Measurements from ENCODE around the gene KRTDAP. TPM values are rescaled to one million over a fixed set of nuclear protein-coding genes. Genes with fewer than 3 reads are reported as not detected.

KRTDAP gene
- total RNA-seq, 4 donors from 2014 or later, result 2.7 TPM; not detected in 3

- intact Hi-C loops (cut with DNase I), result no loop called here
- Histone ChIP-seq H3K27ac (no peak overlapping the region), H3K4me1 (peaks cover 21 to 31% of the 10 kb centered on the region in 2 donors), H3K4me3 (replicated peaks in 1 of 3) (no peak overlapping the region), H3K9me3 (no peaks in the 10 kb centered on the region), H3K27me3 (no peaks in the 10 kb centered on the region), H3K36me3 (no peaks in the 10 kb centered on the region)
- TF ChIP-seq POLR2A (IDR thresholded peaks at IDR 0.05), result no peak
- TF ChIP-seq, protein P1, sequence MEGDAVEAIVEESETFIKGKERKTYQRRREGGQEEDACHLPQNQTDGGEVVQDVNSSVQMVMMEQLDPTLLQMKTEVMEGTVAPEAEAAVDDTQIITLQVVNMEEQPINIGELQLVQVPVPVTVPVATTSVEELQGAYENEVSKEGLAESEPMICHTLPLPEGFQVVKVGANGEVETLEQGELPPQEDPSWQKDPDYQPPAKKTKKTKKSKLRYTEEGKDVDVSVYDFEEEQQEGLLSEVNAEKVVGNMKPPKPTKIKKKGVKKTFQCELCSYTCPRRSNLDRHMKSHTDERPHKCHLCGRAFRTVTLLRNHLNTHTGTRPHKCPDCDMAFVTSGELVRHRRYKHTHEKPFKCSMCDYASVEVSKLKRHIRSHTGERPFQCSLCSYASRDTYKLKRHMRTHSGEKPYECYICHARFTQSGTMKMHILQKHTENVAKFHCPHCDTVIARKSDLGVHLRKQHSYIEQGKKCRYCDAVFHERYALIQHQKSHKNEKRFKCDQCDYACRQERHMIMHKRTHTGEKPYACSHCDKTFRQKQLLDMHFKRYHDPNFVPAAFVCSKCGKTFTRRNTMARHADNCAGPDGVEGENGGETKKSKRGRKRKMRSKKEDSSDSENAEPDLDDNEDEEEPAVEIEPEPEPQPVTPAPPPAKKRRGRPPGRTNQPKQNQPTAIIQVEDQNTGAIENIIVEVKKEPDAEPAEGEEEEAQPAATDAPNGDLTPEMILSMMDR (IDR thresholded peaks at IDR 0.05), result no peak
- DNase-seq, result no peak
- WGBS, 2 donors, result 70 to 80% methylated on average over 5 of the region's 5 CpGs
Measured at GRCh38 chr19:35457173-35457572, 33.1 kb downstream of the KRTDAP start.

- H3K9me3 ChIP-seq, result no peaks in the 10 kb centered on the region
- no peaks in the 10 kb centered on the region for H3K36me3 ChIP-seq
- no peak overlapping the region for H3K4me3 ChIP-seq (replicated peaks in 1 of 3)
- peaks cover 12 to 21% of the 10 kb centered on the region in 2 donors for H3K4me1 ChIP-seq
- intact Hi-C loops (cut with DNase I), result no loop called here
- no peak for DNase-seq
- H3K27ac ChIP-seq, result no peak overlapping the region
- TF ChIP-seq POLR2A (IDR thresholded peaks at IDR 0.05), result no peak
- TF ChIP-seq, protein P1 (IDR thresholded peaks at IDR 0.05), result no peak
- WGBS, 2 donors, result 75 to 78% methylated on average over 3 of the region's 3 CpGs
- H3K27me3 ChIP-seq, result no peaks in the 10 kb centered on the region
Measured at GRCh38 chr19:35455616-35456201, 34.6 kb downstream of the KRTDAP start.

DNA sequence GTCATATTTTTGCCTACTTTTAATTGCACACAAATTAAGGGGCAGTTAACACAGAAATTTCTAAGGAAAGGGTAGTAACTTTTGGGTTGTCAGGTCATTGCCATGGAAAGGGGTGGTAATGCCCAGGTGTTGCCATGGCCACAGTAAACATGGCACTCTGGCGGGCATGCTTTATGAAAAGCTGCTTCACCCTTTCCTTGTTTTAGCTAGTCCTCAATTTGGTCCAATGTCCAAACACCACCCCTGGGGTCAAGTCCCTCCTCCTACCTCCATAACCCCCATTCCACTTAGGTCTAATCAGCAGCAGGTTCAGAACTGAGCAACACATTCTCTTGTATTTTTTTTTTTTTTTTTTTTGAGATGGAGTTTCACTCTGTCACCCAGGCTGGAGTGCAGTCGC is 35.6 kb downstream of the KRTDAP start:
- WGBS, 2 donors, result 81 to 89% methylated on average over 2 of the region's 2 CpGs
- TF ChIP-seq POLR2A (IDR thresholded peaks at IDR 0.05), result no peak
- TF ChIP-seq, protein P1 (IDR thresholded peaks at IDR 0.05), result no peak
- Histone ChIP-seq H3K4me3 (replicated peaks in 1 of 3) (no peak overlapping the region), H3K4me1 (peaks cover 9 to 11% of the 10 kb centered on the region in 2 donors), H3K36me3 (no peaks in the 10 kb centered on the region), H3K27ac (no peak overlapping the region), H3K9me3 (no peaks in the 10 kb centered on the region), H3K27me3 (no peaks in the 10 kb centered on the region)
- intact Hi-C loops (cut with DNase I), result no loop called here
- no peak for DNase-seq

DNA sequence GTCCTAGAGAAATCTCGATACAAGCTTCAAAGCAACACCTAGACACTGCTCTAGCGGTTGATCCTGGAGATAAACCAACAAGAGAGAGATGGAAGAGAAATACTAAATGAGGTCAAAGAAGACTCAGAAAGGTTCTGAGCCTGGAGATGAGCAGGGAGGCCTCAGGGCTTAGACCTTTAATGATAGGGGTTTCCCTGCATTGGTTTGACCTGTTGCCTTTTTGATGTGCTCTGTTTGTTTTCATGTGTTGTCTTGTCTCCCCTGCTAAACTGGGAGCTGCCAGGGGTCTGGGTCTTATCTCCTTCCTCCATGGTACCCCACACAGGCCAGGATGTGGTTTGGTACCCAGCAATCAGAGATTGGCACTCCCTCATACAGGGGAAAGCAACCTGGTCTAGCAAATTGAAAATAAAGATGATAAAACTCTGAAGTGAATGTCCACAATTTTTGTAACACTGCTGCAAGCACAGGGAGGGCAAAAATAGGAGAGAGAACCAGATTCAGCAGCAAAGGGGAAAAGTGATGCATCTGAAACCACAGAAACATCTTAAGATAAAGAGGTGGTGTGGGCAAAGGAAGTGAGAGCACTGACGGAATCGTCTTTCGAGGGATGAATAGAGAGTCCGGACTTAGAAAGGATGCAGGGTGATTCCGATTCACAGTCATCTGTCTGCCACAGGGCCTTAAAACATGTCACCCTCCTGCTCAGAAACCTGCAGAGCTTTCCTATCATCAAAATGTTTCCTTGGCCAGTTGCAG is 38.7 kb downstream of the KRTDAP start:
- H3K27ac ChIP-seq, result no peak overlapping the region
- WGBS, 2 donors, result 86 to 91% methylated on average over 7 of the region's 7 CpGs
- H3K27me3 ChIP-seq, result no peaks in the 10 kb centered on the region
- H3K36me3 ChIP-seq, result no peaks in the 10 kb centered on the region
- no peak for DNase-seq
- no peaks in the 10 kb centered on the region for H3K4me1 ChIP-seq
- H3K4me3 ChIP-seq (replicated peaks in 1 of 3), result no peak overlapping the region
- TF ChIP-seq, protein P1 (IDR thresholded peaks at IDR 0.05), result no peak
- TF ChIP-seq POLR2A (IDR thresholded peaks at IDR 0.05), result no peak
- no peaks in the 10 kb centered on the region for H3K9me3 ChIP-seq
- intact Hi-C loops (cut with DNase I), result no loop called here

DNA sequence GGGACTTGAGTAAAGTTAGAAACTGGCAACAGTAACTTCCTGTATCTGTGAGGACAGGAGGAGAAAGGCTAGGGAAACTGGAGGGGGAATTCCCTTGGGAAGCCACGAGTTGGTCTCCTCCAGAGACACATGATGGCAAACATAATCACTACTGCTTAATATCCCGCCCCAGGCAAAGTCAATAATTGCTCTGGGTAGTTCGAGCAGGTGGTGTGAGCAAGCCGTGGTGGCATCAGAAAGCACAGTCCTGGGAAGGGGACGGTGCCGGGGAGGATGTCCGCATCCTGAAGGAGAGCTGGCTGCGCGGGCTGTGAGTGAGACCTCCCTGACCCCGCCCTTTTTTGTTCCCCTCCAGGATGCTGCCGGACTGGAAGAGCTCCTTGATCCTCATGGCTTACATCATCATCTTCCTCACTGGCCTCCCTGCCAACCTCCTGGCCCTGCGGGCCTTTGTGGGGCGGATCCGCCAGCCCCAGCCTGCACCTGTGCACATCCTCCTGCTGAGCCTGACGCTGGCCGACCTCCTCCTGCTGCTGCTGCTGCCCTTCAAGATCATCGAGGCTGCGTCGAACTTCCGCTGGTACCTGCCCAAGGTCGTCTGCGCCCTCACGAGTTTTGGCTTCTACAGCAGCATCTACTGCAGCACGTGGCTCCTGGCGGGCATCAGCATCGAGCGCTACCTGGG is 40.8 kb downstream of the KRTDAP start:
- no peaks in the 10 kb centered on the region for H3K36me3 ChIP-seq
- no peak for TF ChIP-seq POLR2A (IDR thresholded peaks at IDR 0.05)
- TF ChIP-seq, protein P1 (IDR thresholded peaks at IDR 0.05), result no peak
- H3K27ac ChIP-seq, result no peak overlapping the region
- WGBS, 2 donors, result 69 to 83% methylated on average over 23 to 25 of the region's 27 CpGs
- H3K4me3 ChIP-seq (replicated peaks in 1 of 3), result no peak overlapping the region
- H3K9me3 ChIP-seq, result no peaks in the 10 kb centered on the region
- no peaks in the 10 kb centered on the region for H3K4me1 ChIP-seq
- intact Hi-C loops (cut with DNase I), result no loop called here
- DNase-seq, result no peak
- H3K27me3 ChIP-seq, result no peaks in the 10 kb centered on the region

Measured in thyroid gland (tissue), 4 donors.